Cardiac ventricle fibroblast (primary cell): ENCODE measurements around the gene GRK1. TPM values are rescaled to one million over a fixed set of nuclear protein-coding genes. Genes with fewer than 3 reads are reported as not detected.

Source experiments
- total RNA-seq: library from RNA; depleted of rRNA; stranded (reverse); fragments of >200 nt; gene quantifications from 2 replicates; pipeline ENCODE4 v1.2.3, GENCODE V29; 2015

GRK1 gene
- total RNA-seq: not detected in 2 replicates

GRCh38 chr13:113666951-113667701, at the start of gene GRK1:
Gene GRK1, plus strand, starts transcription at chr13:113667219. Its CDS starts 168 bp downstream, at chr13:113667387.

GRCh38 chr13:113657851-113658741, 8.9 kb upstream of the GRK1 start, which contains the start of gene ATP4B:
Gene ATP4B, minus strand, starts transcription at chr13:113658198. Its CDS starts 54 bp downstream, at chr13:113658144.

DNA sequence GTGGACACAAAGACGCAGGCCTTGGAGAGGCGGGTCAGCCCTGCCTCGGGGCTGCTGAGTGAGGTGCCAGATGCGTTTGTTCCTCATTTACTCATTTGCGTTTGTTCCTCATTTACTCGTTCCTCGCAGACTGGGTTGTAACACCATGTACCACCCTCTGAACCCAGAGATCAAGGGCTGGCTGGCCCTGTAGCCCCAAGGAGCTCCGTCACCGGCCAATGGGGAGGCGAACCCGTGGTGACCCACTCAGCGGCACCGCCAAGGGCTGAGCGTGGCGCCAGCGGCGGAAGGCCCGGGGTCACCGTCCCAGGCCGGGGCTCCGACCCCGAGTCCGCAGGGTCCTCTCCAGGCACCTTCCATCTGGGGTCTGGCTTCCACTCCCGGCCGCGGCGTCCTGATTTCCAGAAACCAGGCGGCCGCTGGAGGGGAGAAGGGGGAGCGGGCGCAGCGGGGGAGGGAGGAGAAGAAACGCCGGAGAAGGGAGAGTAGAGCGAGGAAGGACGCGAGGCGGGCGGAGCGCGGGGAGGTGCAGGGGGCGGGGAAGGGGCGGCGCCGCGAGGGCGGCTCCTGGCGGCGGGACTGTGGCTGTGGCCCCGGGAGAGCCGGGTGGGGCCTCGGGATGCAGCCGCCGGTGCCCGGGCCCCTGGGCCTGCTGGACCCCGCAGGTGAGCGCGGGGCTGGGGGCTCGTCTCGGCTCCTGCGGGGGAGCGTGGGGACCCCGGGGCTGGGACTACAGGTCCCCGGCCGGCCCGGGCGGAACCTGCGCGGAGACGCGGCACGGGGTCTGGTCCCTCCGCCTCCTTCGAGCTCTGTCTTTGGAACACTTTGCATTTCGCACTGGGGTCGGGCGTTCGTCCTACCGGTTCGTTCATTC, 91.9 kb downstream of the GRK1 start, which contains the start of gene TMEM255B:
TSS of gene TMEM255B (plus strand) at position 576 of the 874 bp plus-strand sequence. CDS start at position 620, 44 bp downstream.

Other genes with a start within 250 kb of the GRK1 start
- gene ADPRHL1, start 213.7 kb upstream of the GRK1 start, total RNA-seq: 0.75 and 2.7 TPM in 2 replicates
- gene DCUN1D2, start 176.5 kb upstream of the GRK1 start, total RNA-seq: 5.7 and 7.2 TPM in 2 replicates
- 41.6 and 62.7 TPM in 2 replicates for gene TFDP1, start 82.5 kb upstream of the GRK1 start, total RNA-seq
- not detected in 2 replicates for gene ATP4B, start 9.0 kb upstream of the GRK1 start, total RNA-seq
- under 0.01 TPM in 1 of 2 replicates, not detected in the other for gene TMEM255B, start 92.0 kb downstream of the GRK1 start, total RNA-seq
- 85.5 and 89.2 TPM in 2 replicates for gene GAS6, start 196.9 kb downstream of the GRK1 start, total RNA-seq